ENCODE data around the gene SRRM1. TPM values are rescaled to one million over a fixed set of nuclear protein-coding genes. Genes with fewer than 3 reads are reported as not detected.

Gene SRRM1
- total RNA-seq, 1 experiment from 2014 or later, result 290 TPM

- Histone ChIP-seq H3K14ac (ENCODE audit: insufficient read depth, low read length) (no peak overlapping the region), H3K18ac (ENCODE audit: insufficient read length, low read depth, low read length) (no peak overlapping the region), H3K23ac (ENCODE audit: insufficient read length, low read depth, low read length) (no peak overlapping the region), H3K27ac (ENCODE audit: insufficient read length, low read depth, low read length) (no peak overlapping the region), H4K8ac (replicated peaks; ENCODE audit: insufficient read length, low read depth, low read length) (no peak overlapping the region), H3K56ac (ENCODE audit: insufficient read length, low read depth, low read length) (no peak overlapping the region), H3K9ac (ENCODE audit: extremely low read depth, insufficient read length, low read length) (no peak overlapping the region), H2BK5ac (ENCODE audit: insufficient read length, low read length) (no peak overlapping the region), H2AK5ac (ENCODE audit: insufficient read length, low read length) (no peak overlapping the region), H3K4me1 (ENCODE audit: insufficient read depth, low read length) (no peaks in the 10 kb centered on the region), H4K91ac (ENCODE audit: insufficient read length, low read depth, low read length) (no peak overlapping the region), H2BK12ac (ENCODE audit: insufficient read length, low read depth, low read length) (no peak overlapping the region), H3K9me3 (ENCODE audit: control insufficient read depth, low read depth, low read length) (no peaks in the 10 kb centered on the region), H3T11ph (ENCODE audit: low read length) (no peak overlapping the region), H2AFZ (ENCODE audit: low read length) (no peak overlapping the region), H2BK15ac (ENCODE audit: low read depth, low read length) (no peak overlapping the region), H3K4ac (ENCODE audit: low read depth, low read length) (no peak overlapping the region), H2BK20ac (ENCODE audit: low read depth, low read length, poor library complexity, severe bottlenecking) (no peak overlapping the region), H3K4me2 (ENCODE audit: insufficient read depth, insufficient read length, low read length) (no peak overlapping the region), H3K23me2 (ENCODE audit: insufficient read length, low read depth, low read length, poor library complexity, severe bottlenecking) (no peaks in the 10 kb centered on the region), H3K79me2 (ENCODE audit: insufficient read depth, low read length) (no peaks in the 10 kb centered on the region), H2BK120ac (ENCODE audit: low read depth, low read length, poor library complexity, severe bottlenecking) (no peak overlapping the region), H4K20me1 (ENCODE audit: control insufficient read depth, insufficient read depth, insufficient read length) (no peaks in the 10 kb centered on the region), H4K5ac (ENCODE audit: insufficient read length, low read depth, low read length) (no peak overlapping the region), H3K79me1 (ENCODE audit: insufficient read depth, low read depth, low read length, poor library complexity, severe bottlenecking) (no peaks in the 10 kb centered on the region), H3K27me3 (ENCODE audit: insufficient read depth, low read length) (no peaks in the 10 kb centered on the region)
- H3K27me3 Mint-ChIP-seq (ENCODE audit: low read depth), result peaks cover 2% of the 10 kb centered on the region; the same call in 1 of the 2 replicates
- peaks cover 0 to 4% of the 10 kb centered on the region in 2 experiments; a peak in 1 of 5 replicates for H3K9me3 Mint-ChIP-seq
- DNase-seq, result no peak
- H3K27ac Mint-ChIP-seq, result no peak overlapping the region; a peak in 1 of 7 replicates
- TF ChIP-seq CTCF (conservative IDR thresholded peaks at IDR 0.05), result no peak
- H3K4me3 Mint-ChIP-seq, result no peak overlapping the region
- H3K36me3 Mint-ChIP-seq (ENCODE audit: insufficient read depth in 1 of 3, low read depth in 3 of 3), result 0 out of 7 replicates have a peak, but pooled peaks cover 0 to 4% (median 0%) of the 10 kb centered on the region in 3 experiments
- WGBS (ENCODE audit: extremely low coverage, insufficient read length, low lambda C conversion rate), result no CpG with 5 or more reads among the region's 5 CpGs
- no peaks in the 10 kb centered on the region; a peak in 1 of 4 replicates for H3K4me1 Mint-ChIP-seq
These were observed 22.4 kb upstream of the SRRM1 start for GRCh38 chr1:24620678-24621077.
